ENCODE results near the gene NKAIN4. TPM values are rescaled to one million over a fixed set of nuclear protein-coding genes. Genes with fewer than 3 reads are reported as not detected.
"Not testable (repeated sequence)": the region's sequence is repeated elsewhere in the genome, so short reads cannot be mapped to it uniquely, and the experiment has no call there.

Gene NKAIN4
- polyA plus RNA-seq, 1 donor = 20.7 TPM

DNA sequence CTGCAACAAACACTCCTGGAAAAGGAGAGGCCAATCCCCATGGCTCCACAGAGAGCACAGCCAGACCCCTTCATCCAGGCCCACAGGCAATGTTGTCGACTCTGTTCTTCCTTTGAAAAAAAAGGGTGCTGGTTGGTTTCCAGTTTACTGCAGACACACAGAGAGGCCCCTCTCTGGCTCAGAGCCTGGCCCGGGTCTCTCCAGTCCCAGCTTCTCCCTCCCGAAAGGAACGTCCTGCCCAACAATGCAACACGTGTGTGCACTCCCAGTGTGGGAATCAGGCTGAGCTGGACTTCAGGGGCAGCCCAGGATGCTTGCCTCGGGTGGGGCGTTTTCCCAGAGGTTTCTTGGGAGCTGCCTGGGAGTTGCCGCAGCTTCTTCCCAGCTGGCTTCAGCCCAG is 4.5 kb upstream of the NKAIN4 start:
- no peak for DNase-seq

DNA sequence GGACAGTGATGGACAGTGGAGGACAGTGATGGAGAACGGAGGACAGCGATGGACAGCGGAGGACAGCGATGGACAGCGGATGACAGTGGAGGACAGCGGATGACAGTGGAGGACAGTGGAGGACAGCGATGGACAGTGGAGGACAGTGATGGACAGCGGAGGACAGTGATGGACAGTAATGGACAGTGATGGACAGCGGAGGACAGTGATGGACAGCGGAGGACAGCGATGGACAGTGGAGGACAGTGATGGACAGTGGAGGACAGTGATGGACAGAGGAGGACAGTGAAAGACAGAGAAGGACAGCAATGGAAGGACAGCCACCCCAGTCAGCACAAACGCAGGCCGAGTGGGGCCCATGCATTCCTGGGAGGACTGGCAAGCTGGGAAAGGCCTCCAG is 3.4 kb upstream of the NKAIN4 start:
- no peak for DNase-seq

DNA sequence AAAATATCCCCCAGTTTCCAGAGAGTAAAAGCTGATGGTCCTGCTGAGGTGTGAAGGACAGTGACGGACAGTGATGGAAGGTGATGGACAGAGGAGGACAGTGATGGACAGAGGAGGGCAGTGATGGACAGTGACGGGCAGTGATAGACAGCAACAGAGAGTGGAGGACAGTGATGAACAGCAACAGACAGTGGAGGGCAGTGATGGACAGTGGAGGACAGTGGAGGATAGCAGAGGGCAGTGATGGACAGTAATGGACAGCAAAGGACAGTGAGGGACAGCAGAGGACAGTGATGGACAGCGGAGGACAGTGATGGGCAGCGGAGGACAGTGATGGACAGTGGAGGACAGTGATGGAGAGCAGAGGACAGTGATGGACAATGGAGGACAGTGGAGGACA is 2.7 kb upstream of the NKAIN4 start:
- DNase-seq = no peak

DNA sequence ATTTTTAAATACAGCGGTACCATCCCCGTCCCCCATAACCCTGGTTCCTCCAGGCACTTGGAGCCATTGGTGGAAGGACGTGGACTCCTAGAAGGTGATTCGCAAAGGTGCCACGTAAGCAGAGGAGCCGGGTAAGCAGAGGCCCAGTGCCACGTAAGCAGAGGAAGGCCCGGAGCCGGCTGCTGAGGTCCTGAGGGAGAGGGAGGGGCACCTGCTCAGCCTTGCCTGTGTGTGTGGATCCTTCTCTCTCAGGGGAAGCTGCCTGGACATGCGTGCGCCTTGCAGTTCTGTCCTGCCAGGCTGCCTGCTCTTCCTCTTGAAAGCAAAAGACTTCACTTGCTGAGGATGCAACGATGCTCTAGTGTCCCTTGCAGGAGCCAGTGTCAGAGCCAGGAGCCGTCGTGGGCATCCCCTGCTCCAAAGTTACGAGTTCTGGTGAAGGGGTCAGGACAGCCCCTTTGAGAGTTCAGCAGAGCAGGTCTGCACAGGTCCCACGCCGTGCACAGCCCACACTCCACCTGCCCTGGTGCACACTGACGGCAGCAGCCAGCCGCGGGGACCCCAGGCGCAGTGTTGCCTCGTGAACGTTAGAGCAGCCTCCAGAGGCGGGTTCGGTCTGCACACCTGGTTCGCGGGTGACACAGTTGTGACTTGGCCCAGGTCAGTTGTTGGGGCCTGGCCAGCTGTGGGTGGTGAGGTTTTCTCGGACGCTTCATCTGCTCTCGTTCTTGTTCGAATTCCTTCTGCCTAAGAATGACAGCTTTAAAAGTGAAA is 1.9 kb upstream of the NKAIN4 start:
- DNase-seq = no peak

DNA sequence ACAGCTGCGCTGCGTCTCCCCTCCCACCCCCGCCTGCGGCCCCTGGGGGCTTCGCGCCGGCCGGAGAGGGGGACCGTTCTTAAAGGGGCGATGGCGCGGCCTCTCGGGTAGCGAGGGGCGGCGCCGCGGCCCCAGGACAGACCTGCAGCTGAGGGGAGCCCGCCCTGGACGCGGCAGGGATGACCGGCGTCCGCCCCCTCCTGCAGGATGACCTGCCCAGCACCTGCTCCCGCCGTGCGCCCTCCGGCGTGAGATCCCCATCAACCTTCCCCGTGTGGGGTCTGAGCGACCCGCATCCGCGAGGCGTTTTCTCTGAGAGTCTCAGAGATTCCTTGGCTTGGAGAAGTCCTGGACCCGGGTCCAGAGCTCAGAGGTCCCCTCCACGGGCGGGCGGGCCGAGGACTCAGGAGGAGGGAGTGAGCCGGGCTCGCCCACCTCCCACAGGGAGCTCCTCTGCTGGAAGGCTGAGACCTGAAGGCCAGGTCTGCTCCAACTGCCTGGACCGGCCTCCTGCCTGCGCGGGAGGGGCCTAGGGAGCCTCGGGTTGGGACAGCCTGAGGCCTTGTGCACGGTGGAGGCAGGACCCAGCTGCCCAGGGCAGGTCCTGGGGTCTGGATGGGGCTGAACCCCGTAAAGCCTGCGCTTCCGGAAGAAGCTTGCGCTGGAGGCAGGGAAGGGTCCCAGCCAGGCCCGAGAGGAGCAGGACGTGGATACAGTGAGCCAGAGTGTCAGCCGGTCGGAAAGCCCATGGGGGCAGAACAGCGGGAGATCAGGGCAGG is 532 bp upstream of the NKAIN4 start:
- no peak for DNase-seq

DNA sequence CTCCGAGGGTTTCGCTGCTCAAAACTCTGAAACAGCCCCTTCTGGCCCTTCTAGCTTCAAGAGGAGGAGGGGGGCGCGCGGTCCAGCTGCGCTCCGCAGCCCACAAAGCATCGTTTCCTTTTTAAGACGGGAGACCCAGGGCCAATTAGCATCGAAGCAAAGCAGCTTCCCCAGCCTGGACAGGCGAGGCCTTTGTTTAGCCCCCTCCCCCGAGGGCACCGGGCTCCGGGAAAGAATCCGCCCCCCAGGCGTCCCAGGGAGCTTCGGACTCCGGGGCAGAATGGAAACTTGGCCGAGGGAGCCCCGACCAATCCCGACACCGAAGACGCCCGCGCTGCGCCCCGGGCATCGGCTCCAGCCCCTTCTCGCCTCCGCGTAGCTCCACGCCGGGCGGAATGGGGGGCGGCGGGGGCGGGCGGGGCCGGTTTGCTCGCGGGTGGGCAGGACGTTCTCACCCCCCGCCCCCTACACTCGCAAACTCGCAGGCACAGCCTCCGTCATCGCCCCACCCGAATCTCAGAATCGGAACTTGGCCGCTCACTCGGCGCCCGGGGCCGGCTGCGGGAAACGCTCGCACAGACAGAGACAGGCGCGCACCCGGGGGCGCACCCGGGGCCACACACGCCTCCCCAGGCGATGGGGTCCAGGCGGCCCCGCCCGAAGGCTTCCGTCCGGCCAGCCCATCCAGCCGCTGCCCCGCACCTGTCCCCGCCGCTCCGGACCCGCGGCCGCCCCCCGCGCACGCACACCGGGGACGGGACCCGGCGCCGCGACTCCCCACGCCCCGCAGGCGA is 628 bp downstream of the NKAIN4 start:
- no peak for DNase-seq

DNA sequence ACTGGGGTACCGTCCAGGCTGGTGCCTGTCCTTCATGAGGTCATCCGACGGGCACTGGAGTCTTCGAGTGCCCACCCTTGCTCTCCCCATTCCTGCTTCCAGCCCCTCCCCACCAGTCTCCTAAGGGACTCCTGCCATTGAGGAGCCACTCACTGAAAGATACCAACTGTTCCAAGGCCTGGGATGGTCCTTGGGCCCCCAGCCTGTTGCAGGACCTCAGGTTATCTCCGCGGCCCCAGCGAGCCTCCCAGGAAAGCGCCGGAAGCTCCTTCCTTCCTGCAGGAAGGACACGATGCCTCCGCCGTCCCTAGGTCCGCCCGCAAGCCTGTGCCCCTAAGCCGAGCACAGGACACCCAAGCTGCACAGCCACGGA is 1.2 kb downstream of the NKAIN4 start:
- no peak for DNase-seq

DNA sequence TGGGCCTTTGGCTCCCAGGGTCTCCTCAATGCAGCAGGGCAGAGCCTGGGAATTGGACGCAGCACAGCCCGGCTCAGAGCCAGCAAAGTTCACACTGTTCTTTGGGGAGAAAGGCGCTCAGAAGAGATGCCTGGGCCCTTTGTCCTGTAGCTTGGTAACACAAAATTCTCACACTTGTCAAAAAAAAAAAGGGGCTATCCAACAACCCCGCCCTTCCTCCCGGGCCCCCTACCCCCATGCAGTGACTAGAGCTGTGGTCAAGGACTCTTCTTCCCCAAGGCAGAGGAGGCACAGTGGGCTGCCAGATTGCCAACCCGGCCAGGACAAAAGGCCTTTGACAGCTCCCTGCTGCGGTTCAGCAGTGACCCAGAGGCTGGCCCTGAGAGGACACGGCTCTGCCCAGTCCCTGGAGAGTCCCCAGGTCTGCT is 2.0 kb downstream of the NKAIN4 start:
- no peak for DNase-seq

DNA sequence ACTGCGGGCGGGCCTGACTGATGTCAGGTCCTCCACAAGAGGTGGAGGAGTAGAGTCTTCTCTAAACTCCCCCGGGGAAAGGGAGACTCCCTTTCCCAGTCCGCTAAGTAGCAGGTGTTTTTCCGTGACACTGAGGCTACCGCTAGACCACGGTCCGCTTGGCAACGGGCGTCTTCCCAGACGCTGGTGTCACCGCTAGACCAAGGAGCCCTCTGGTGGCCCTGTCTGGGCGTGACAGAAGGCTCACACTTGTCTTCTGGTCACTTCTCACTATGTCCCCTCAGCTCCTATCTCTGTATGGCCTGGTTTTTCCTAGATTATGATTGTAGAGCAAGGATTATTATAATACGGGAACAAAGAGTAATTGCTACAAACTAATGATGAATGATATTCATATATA is 2.9 kb downstream of the NKAIN4 start:
- not testable (repeated sequence) for DNase-seq

DNA sequence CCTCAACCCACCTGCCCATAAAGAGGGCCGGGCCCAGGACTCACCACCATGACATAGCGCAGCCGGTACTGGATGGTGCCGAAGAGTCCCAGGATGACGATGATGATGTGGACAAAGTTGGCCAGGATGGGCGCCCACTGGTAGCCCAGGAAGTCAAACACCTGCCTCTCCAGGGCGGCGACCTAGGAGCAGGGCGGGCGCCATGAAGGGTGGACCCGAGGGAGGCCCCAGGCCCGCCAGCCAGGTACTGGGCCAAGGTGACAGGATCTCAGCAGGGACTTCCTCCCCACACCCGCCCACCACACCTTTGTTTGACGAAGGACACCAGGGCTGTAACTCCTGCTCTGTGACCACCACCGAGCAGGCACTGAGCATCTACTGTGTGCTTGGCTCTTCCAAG is 4.4 kb downstream of the NKAIN4 start:
- DNase-seq = no peak

DNA sequence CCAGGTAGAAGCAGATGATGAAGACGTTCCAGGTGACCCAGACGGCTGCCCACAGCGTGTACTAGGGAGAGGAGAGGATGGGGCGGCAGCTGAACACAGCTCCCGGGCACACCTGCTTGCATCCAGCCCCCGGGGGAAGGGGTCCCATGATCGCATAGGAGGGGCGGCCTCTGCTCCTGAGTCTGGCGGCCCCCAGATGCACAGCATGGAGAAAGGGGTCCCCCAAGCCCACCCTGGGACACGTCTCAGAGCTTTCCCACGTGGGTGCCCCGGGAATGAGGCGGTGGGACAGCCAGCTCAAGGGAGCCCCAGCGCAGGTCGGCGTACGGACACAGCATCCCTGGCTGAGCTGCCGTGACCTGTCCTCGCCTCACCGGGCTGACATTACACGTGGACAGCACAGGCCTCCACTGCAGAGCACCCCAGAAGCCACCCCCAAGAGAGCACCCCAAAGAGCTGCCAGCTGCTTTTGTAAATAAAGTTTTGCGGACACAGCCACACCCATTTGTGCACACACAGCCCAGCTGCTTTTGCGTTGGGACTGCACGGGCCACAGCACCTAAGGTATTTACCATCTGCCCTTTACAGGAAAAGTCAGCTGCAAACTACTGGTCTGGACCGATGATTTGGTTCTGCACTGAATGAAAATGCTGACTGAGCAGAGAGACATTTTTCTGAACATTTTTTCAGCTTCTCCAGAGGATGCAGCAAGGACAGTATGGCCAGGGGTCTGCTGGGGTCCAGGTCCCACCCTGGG is 5.2 kb downstream of the NKAIN4 start:
- no peak for DNase-seq

DNA sequence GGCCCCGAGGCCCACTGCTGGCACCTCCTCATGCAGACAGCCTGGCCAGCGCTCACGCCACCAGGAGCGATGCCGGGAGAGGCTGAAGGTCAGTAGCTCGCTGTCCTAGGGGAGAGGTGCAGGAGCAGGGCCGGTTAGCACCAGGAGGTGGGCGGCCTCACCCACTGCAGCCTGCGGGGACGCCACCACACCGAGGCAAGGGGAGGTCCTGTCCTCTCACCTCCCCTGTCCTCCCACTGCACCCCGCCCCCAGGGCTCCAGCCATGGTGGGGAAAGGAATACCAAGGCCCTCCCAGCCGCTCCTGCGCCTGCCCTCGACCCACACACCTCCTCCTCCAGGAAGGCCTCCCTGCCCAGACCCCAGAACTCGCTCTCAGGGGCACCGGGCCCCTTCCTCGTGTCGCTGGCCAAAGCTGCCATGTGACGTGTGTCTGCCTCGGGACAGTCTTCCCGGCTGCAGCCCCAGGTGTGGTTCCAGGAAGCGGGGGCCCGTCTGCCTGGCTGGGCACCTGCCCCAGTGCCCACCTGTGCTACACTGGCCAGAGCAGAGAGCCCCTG is 6.5 kb downstream of the NKAIN4 start:
- DNase-seq = no peak

DNA sequence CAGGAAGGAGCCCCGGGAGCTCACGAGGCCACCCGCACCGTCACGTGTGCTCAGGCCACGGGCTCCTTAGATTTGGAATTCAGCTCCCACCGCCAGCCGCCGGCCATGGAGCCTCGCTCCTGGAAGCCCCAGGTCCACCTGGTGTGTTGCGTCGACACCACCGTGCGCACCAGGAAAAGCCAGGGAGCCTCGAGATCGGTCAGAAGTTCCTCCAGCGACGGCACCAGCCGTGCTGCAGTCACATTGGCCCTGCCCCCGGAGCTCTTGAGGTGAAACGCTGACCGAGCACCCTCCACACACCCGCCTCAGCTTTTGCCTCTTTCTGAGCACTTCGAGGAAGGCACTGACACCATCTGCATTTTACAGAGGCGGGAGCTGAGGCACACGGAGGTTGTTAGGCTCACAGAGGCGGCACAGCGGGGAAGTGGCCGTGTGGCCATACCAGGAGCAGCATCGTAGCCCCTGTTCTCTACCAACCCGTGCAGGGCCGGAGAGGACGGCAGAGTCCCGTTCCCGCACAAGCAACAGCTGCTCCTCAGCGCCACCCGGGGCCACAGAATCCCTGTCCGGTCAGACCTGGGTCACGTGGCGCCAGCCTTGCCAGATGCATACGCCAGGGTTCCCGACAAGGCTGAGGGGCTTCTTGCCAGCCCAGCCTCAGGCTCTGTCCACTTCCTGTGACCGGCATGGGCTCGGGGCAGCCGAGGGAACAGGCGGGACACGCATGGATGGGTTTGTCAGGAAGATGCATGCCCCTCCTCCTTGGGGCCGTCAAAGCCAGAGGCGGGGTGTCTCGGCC is 7.6 kb downstream of the NKAIN4 start:
- DNase-seq = no peak

DNA sequence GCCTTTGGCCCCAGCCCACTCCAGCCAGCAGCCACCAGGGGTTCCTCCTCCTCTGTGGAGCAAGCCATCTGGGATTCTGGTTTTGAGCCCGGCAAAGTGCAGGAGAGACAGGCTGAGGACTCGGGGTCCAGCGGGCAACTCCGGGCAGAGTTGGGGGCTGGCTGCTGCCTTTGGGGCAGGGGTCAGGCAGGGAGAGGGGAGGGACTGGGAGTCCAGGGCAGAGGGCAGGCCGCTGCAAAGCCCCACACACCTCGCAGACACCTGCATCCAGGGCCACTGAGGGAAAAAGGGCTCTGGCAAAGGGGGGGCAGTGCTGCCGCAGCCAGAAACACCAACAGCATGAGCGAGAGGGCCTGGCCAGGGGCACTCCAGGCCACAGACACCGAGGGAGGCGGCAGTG is 9.8 kb downstream of the NKAIN4 start:
- no peak for DNase-seq

DNA sequence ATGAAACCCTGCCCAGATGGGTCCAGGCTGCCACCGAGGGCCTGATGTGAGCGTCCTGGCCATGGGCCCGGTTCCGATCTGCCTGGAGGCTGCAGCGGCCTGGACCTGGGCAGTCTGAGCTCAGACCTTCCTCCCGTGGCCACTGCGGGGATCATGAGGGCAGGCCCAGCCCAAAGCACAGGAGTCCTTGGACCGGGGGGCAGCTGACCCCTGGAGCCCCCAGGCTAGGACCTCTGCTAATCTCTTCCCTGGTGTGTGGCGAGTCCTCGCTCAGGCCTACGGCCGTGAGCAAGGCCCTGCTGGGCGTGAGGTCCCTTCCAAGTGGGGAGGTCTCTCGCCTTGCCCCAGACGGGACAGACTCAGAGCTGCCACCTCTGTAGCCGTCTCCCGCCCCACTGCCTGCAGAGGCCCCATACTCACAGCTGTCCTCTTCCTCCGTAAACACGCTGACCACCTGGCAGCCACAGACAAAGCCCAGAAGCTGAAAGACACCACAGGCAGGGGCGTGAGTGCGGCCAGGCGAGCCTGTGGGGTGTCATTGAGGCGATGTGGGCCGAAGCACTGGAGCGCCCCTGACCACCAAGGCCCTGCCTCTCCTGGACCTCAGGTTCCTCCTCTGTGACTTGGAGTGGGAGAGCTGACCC is 10.5 kb downstream of the NKAIN4 start:
- no peak for DNase-seq

DNA sequence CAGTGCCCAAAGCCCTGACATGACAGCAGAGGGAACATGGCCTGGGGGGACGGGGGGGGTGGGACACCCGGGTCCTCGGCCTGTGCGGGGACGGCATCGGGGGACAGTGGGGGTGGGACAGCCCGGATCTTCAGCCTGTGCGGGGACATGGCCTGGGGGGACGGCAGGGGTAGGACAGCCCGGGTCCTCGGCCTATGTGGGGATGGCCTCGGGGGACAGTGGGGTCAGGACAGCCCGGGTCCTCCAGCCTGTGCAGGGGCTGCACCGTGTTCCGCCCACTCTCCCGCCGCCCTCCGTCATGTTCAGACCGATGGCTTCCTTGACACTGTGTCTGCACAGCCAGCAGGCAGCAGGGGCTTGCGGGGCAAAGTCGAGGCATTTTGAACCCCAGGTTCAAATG is 11.5 kb downstream of the NKAIN4 start:
- no peak for DNase-seq

DNA sequence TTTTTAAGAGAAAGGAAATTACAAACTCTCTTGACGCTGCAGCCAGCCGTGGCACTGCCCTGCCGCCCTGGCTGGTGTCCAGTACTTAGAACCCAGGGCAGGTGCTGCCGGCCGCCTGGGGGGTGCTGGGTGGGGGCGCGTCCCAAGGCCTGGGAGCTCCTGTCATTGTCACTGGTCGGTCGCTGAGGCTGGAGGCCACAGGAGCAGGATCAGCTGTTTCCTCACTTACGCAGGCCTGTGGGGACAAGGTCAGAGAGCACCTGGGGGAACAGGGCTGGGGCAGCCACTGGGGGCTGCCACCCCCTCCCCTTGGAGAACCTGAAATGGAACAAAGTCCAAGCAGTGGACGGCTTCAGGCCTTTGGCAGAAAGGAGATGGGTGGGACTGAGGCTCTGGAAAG is 13.0 kb downstream of the NKAIN4 start:
- no peak for DNase-seq

DNA sequence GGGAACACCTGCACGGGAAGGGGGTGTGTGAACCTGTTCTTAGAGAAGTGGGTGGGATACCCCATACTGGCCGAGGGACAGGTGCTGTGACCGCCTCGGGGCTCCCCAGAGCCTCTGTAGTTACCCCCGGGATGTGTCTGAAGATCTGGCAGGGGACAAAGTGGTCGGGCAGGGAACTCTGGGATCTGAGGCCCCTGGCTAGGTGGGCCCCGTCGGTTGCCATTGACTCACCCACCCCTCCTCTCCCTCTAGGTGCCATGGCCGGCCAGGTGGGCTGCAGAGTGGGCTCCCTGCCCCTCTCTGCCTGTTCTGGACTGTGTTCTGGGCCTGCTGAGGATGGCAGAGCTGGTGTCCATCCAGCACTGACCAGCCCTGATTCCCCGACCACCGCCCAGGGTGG is 14.3 kb downstream of the NKAIN4 start:
- no peak for DNase-seq

DNA sequence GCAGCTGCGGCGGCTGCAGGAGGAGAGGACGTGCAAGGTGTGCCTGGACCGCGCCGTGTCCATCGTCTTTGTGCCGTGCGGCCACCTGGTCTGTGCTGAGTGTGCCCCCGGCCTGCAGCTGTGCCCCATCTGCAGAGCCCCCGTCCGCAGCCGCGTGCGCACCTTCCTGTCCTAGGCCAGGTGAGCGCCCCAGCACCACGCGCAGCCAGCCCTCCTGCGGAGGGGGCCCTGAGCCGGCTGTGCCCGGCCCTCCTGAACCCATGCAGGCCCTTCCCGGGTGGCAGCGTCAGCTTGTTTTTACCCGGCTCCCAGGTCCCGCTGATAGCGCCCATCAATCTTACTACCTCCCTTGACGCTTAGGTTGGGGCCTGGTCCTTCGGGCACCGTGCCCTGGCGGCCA is 14.8 kb downstream of the NKAIN4 start:
- no peak for DNase-seq

DNA sequence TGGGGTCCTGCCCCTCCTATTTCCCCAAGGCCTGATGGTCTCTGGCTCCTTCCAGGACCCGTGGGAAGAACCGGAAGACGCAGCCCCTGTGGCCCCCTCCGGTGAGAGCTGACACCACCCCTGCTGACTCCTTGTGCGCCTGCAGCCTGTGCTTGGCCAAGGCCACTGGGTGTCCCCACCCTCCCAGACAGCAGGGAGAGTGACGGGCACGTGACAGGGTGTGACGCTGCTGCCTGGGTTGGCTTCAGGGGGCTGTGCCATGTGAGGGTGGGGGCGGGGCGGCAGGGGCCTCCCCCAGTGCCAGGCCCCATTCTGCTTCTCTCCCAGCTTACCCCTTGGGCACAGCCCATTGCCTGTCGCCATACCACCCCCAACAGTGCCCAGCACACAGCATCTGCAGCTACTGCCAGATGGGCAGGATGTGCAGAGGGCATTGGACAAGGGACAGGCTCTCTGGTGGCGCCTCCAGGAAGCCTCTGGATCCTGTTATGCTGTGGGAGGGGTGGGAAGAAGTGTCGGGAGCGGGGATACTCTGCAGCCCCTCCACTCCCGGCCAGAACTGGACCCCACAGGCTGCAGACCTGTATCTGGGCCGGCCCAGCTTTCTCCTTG is 15.6 kb downstream of the NKAIN4 start:
- DNase-seq = no peak
